Ishikawa (cell line): ENCODE data around the gene C19orf38.

ENCODE experiments used
- CEBPB ChIP-seq: IDR thresholded peaks from 2 replicates; pipeline ENCODE4 v1.6.1; 2012
- CREB1 ChIP-seq: IDR thresholded peaks from 2 replicates; pipeline ENCODE4 v1.6.1; 2012; ENCODE audit warnings: low read depth
- EGR1 ChIP-seq: IDR thresholded peaks from 2 replicates; pipeline ENCODE4 v1.6.1; 2012
- EP300 ChIP-seq: IDR thresholded peaks from 2 replicates; pipeline ENCODE4 v1.6.1; 2012; ENCODE audit warnings: borderline replicate concordance
- FOXM1 ChIP-seq: IDR thresholded peaks from 2 replicates; pipeline ENCODE4 v1.6.1; 2012; ENCODE audit warnings: low read depth, borderline replicate concordance
- NFIC ChIP-seq: IDR thresholded peaks from 2 replicates; pipeline ENCODE4 v1.6.1; 2012
- RAD21 ChIP-seq: IDR thresholded peaks from 2 replicates; pipeline ENCODE4 v1.6.1; 2012; ENCODE audit warnings: low read depth
- TAF1 ChIP-seq: IDR thresholded peaks from 2 replicates; pipeline ENCODE4 v1.6.1; 2012; ENCODE audit warnings: low read depth, mild to moderate bottlenecking
- TCF12 ChIP-seq: IDR thresholded peaks from 2 replicates; pipeline ENCODE4 v1.6.1; 2012; ENCODE audit warnings: low read depth
- TEAD4 ChIP-seq: IDR thresholded peaks from 2 replicates; pipeline ENCODE4 v1.6.1; 2012
- YY1 ChIP-seq: IDR thresholded peaks from 2 replicates; pipeline ENCODE4 v1.6.1; 2012; ENCODE audit warnings: low read depth
- ZBTB7A ChIP-seq: IDR thresholded peaks from 2 replicates; pipeline ENCODE4 v1.6.1; 2012; ENCODE audit warnings: low read depth
- TF ChIP-seq, protein P1 (sequence below): IDR thresholded peaks from 2 replicates; pipeline ENCODE4 v1.6.1; 2012
- TF ChIP-seq, protein P2 (sequence below): IDR thresholded peaks from 2 replicates; pipeline ENCODE4 v1.6.1; 2012; ENCODE audit warnings: low read depth, mild to moderate bottlenecking
- TF ChIP-seq, protein P3 (sequence below): IDR thresholded peaks from 2 replicates; pipeline ENCODE4 v1.6.1; 2012

Gene C19orf38

DNA sequence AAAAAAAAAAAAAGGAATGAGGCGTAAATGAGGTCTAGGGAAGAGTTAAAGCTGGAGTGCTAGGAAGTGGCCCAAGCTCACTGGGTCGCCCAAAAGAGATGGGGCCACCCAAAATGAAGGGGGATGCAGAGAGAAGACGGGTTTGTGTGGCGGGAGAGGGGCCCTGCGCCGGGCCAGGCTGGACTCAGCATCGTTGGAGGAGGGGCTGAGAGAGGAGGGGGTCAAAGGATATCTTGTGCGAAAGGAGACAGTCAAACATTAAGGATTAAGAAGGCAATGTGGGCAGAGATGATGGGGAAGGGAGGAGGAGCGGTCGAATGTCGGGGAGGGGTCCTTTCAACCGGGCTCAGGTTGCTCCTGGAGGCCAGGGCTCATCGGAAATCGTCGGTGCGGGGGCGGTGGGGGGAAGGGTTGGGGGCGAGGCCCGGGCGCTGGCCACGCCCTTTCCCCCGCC is 22.3 kb downstream of the C19orf38 start:
- TF ChIP-seq FOXM1, result no peak
- TF ChIP-seq EGR1, result peak; percentile 98
- no peak for TF ChIP-seq CEBPB
- TF ChIP-seq, protein P1, sequence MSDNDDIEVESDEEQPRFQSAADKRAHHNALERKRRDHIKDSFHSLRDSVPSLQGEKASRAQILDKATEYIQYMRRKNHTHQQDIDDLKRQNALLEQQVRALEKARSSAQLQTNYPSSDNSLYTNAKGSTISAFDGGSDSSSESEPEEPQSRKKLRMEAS, result no peak
- no peak for TF ChIP-seq TAF1
- no peak for TF ChIP-seq EP300
- no peak for TF ChIP-seq RAD21
- no peak for TF ChIP-seq NFIC
- TF ChIP-seq, protein P2, sequence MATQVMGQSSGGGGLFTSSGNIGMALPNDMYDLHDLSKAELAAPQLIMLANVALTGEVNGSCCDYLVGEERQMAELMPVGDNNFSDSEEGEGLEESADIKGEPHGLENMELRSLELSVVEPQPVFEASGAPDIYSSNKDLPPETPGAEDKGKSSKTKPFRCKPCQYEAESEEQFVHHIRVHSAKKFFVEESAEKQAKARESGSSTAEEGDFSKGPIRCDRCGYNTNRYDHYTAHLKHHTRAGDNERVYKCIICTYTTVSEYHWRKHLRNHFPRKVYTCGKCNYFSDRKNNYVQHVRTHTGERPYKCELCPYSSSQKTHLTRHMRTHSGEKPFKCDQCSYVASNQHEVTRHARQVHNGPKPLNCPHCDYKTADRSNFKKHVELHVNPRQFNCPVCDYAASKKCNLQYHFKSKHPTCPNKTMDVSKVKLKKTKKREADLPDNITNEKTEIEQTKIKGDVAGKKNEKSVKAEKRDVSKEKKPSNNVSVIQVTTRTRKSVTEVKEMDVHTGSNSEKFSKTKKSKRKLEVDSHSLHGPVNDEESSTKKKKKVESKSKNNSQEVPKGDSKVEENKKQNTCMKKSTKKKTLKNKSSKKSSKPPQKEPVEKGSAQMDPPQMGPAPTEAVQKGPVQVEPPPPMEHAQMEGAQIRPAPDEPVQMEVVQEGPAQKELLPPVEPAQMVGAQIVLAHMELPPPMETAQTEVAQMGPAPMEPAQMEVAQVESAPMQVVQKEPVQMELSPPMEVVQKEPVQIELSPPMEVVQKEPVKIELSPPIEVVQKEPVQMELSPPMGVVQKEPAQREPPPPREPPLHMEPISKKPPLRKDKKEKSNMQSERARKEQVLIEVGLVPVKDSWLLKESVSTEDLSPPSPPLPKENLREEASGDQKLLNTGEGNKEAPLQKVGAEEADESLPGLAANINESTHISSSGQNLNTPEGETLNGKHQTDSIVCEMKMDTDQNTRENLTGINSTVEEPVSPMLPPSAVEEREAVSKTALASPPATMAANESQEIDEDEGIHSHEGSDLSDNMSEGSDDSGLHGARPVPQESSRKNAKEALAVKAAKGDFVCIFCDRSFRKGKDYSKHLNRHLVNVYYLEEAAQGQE, result no peak
- TF ChIP-seq TCF12, result no peak
- TF ChIP-seq TEAD4, result no peak
- TF ChIP-seq, protein P3, sequence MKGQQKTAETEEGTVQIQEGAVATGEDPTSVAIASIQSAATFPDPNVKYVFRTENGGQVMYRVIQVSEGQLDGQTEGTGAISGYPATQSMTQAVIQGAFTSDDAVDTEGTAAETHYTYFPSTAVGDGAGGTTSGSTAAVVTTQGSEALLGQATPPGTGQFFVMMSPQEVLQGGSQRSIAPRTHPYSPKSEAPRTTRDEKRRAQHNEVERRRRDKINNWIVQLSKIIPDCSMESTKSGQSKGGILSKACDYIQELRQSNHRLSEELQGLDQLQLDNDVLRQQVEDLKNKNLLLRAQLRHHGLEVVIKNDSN, result no peak
- TF ChIP-seq CREB1, result no peak
- no peak for TF ChIP-seq YY1
- peak; percentile 41; the same call in 1 of the 2 replicates for TF ChIP-seq ZBTB7A

- TF ChIP-seq TEAD4, result no peak
- TF ChIP-seq TCF12, result no peak
- peak; percentile 29; the same call in 1 of the 2 replicates for TF ChIP-seq EP300
- no peak for TF ChIP-seq TAF1
- no peak for TF ChIP-seq FOXM1
- peak; percentile 54; the same call in 1 of the 2 replicates for TF ChIP-seq CREB1
- TF ChIP-seq RAD21, result peak; percentile 62; the same call in 1 of the 2 replicates
Observed at GRCh38 chr19:10870955-10871603, 22.9 kb downstream of the C19orf38 start, which contains the start of gene CARM1. Gene CARM1 (plus strand): TSS chr19:10871553. CDS start chr19:10871703, 150 bp downstream.

DNA sequence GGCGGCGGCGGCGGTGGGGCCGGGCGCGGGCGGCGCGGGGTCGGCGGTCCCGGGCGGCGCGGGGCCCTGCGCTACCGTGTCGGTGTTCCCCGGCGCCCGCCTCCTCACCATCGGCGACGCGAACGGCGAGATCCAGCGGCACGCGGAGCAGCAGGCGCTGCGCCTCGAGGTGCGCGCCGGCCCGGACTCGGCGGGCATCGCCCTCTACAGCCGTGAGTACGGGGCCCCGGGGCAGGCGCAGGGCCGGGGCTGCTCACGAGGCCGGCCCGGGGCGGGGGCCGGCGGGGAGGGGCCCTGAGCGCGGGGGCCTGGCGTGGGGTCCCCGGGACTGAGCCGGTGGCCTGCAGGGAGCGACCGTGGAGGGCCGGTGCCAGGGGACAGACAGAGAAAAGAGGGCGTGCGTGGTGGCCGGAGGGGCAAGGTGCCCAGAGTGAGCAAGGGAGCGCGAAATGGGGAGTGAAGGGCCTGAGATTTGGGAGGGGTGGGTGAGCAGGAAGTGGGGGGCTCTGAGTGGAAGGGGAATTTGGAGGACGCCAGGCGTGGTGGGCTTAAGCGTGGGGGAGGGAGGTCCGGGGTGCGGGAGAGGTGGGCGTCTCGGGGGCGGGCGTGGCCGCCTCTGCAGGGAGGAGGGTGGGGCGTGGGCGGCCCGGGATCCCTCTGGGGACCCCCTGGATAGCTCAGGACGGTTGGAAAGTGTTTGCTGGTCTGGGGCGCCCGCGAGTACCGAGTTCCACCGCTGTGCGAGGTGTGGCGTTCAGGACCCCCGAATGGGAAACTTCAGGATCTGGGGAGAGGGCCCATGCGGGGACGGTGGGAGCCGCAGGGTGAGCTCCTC is 23.7 kb downstream of the C19orf38 start:
- TF ChIP-seq NFIC (no peak), RAD21 (no peak), CEBPB (no peak), CREB1 (no peak), EGR1 (peak; percentile 82), TEAD4 (no peak), FOXM1 (no peak), ZBTB7A (peak; percentile 83), TAF1 (no peak), EP300 (no peak), YY1 (no peak), TCF12 (no peak)
- TF ChIP-seq, protein P3, result no peak
- TF ChIP-seq, protein P2, result no peak
- TF ChIP-seq, protein P1, result peak; percentile 49; the same call in 1 of the 2 replicates

DNA sequence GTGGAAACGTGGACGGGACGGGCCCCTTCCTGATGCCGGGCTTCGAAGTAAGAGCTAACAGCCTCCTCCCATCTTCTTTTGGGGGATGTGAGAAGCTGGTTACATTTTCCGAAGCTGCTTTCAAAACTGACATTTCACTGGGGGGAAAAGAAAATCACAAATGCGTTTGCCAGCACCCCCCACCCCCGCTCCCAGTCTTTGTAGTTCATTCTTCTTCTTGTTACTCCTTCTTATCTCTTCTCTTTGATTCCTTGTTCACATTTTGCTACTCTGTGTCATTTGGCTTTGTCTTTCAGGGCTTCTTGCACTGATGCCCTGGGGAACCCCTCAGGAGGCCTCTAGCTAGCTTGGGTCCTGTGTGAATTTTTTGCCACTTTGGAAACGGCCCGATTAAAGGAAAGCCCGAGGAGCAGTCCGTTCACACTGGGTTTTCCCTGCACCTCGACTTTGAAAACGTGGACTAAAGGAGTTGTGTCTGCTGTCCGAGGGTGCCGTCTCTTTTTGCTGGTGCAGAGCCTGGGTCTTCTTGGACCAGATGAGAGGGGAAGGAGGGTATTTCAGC is 24.4 kb downstream of the C19orf38 start:
- no peak for TF ChIP-seq RAD21
- no peak for TF ChIP-seq ZBTB7A
- no peak for TF ChIP-seq YY1
- TF ChIP-seq TCF12, result no peak
- TF ChIP-seq TEAD4, result no peak
- TF ChIP-seq, protein P1, result peak; percentile 19; the same call in 1 of the 2 replicates
- TF ChIP-seq FOXM1, result no peak
- TF ChIP-seq, protein P2, result no peak
